Measurements from ENCODE around the gene ACTN4.

Gene ACTN4

DNA sequence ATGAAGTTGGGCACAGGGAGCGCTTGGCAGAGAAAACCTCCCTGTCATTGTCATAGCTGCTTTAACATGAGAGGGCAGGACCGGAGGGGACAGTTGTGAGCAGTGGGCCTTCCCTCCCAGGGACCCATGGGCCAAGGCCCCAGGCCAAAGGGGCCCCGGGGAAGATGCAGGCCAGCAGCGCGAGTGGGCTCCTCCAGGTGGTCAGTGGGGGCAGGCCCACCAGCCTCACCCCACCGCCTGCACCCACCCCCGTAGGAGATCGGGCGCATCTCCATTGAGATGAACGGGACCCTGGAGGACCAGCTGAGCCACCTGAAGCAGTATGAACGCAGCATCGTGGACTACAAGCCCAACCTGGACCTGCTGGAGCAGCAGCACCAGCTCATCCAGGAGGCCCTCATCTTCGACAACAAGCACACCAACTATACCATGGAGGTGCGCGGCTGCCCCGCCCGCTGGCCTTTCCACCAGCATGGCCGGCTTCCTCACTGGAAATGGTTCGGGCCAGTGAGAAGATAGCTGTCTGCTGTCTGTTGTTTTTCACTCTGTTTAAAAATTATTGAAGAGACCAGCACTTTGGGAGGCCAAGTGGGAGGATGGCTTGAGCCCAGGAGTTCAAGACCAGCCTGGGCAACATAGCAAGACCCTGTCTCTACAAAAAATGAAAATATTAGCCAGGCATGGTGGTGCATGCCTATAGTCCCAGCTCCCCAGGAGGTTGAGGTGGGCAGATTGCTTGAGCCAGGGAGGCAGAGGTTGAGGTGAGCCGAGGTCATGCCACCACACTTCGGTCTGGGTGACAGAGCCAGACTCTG is 78.2 kb downstream of the ACTN4 start:
- DNase-seq (ENCODE audit: low read depth), result no peak

DNA sequence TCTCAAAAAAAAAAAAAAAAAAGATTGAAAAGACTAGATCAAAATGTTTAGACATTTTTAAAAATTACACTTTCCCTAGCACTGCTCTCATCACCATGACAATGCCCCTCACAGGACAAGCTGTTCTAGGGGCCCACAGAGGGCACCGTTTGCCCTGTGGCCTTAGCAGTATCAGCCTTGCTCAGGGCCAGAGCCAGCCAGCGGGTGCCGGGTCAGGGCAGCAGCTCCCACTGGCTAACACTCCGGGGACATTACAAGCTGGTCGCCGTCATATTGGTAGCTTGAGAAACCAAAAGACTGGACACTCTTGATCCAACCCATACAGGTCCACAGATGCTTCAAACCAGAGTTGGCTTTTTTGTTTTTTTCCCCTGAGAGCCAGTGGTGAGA is 78.8 kb downstream of the ACTN4 start:
- DNase-seq (ENCODE audit: low read depth), result no peak

DNA sequence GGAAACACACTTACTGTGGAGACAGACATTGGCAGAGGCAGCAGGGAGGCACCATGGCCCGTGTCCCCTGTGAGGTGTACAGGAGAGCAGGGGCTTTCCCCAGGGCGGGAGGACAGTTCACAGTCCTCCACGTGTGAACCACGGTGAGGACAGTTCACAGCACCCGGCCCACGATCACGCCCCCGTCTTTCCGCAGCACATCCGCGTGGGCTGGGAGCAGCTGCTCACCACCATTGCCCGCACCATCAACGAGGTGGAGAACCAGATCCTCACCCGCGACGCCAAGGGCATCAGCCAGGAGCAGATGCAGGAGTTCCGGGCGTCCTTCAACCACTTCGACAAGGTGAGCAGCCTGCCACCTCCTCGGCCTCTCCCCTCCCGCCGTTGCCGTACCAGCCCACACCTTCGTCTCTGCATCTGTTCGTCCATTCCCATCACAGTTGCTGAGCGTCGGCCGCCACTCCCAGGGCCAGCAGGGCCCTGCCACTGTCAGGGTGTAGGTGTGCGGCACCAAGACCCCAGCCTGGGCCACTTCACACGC is 79.4 kb downstream of the ACTN4 start:
- DNase-seq (ENCODE audit: low read depth), result no peak

DNA sequence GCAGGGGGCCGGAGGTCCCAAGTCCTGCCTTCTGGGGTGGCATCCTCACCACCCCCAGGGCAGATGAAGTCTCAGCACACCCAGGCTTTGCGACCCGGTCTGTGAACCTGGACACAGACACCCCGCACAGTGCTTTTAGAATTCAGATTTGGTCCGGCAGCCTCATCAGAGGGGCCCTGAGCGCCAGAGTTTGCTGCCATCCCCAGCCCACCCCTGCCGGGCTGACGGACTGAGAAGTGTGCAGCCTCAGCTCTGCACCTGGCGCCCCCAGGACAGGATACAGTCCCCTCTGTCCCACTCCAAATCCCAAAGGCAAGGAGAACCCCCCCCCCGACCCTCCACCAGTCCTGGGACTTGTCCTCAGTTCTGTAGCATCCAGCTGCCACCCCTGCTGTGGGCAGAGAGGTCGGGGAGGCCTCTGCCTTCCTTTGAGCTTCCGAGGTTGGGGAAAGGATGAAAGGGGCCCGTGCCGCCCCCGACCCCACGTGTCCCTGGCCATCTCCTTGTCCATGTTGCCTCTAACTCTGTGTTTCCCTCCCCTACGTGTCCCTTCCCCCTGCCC is 79.9 kb downstream of the ACTN4 start:
- DNase-seq (ENCODE audit: low read depth), result no peak

DNA sequence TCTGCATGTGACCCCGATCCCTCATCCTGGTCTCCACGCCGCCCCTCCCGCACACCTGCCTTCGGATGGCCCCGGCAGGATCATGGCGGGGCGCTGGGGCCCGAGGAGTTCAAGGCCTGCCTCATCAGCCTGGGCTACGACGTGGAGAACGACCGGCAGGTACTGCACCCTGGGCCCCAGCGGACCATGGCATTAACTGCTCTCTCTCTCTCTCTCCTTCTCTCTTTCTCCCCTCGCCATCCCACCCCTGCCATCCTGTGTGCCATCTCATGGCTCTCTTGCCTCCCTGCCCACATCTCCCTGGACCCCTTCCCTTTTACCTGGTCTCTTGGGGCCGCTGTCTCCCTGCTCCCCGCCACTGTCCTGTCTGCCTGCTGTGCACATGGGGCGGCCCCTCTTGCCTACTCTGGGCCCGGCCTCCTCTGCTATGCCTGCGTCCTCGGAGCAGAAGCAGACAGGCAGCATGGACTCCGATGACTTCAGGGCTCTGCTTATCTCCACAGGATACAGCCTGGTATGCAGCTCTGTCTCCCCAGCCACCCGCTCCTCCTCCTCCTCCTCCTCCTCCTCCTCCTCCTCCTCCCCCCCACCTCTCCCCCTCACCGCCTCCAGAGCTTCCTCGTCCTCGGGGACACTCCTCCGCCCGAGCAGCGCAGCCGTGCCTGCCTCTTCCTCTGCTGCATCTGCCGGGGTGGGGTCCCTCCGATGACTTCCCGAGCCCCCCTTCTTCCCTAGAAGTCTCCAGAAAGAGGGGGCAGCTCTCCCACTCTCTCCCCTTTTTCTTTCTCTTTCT is 80.6 kb downstream of the ACTN4 start:
- no peak for DNase-seq (ENCODE audit: low read depth)

DNA sequence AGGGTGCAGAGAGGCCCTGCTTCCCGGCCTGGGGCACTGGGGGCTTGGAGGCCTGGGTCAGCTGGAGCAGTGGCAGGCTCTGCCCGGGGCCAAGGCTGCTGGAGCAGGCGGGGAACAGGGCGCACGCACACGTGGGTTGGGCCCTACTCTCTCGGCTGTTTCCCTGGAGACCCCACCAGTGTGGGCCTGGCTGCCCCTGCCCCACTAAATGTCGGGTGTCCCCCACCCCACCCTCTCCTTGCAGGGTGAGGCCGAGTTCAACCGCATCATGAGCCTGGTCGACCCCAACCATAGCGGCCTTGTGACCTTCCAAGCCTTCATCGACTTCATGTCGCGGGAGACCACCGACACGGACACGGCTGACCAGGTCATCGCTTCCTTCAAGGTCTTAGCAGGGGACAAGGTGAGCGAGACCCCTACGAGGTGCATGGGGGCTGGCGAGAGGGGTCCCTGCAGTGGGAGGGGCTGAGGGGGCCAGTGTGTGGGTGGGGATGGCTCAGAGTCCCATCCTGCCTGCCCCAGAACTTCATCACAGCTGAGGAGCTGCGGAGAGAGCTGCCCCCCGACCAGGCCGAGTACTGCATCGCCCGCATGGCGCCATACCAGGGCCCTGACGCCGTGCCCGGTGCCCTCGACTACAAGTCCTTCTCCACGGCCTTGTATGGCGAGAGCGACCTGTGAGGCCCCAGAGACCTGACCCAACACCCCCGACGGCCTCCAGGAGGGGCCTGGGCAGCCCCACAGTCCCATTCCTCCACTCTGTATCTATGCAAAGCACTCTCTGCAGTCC is 81.5 kb downstream of the ACTN4 start:
- no peak for DNase-seq (ENCODE audit: low read depth)

DNA sequence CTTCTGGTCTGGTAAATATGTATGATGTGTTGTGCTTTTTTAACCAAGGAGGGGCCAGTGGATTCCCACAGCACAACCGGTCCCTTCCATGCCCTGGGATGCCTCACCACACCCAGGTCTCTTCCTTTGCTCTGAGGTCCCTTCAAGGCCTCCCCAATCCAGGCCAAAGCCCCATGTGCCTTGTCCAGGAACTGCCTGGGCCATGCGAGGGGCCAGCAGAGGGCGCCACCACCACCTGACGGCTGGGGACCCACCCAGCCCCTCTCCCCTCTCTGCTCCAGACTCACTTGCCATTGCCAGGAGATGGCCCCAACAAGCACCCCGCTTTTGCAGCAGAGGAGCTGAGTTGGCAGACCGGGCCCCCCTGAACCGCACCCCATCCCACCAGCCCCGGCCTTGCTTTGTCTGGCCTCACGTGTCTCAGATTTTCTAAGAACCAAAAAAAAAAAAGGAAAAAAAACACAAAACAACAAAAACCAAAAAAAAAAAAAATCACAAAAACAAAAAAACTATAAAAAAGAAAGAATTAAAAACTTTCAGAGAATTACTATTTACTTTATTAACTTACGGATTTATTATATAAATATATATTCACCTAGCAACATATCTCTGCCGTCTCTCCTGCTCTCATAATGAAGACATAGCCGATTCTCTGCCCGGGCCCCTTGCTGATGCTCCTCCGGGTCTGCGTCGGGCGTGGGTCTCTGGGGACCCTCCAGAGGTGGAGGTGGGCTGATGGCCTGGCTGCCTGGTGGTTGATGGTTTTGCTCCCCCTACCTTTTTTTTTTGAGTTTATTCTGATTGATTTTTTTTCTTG is 82.4 kb downstream of the ACTN4 start:
- no peak for DNase-seq (ENCODE audit: low read depth)

DNA sequence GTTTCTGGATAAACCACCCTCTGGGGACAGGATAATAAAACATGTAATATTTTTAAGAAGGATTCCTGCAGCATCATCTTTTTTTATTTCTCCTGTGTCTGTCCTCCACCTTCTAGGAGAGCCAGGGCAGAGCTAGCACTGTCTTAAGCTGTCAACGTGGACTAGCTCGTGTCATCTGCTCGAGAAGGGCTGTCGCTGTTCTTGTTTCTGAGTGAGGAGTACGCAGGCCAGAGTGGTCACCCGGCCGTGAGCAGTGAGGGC is 83.0 kb downstream of the ACTN4 start:
- no peak for DNase-seq (ENCODE audit: low read depth)

DNA sequence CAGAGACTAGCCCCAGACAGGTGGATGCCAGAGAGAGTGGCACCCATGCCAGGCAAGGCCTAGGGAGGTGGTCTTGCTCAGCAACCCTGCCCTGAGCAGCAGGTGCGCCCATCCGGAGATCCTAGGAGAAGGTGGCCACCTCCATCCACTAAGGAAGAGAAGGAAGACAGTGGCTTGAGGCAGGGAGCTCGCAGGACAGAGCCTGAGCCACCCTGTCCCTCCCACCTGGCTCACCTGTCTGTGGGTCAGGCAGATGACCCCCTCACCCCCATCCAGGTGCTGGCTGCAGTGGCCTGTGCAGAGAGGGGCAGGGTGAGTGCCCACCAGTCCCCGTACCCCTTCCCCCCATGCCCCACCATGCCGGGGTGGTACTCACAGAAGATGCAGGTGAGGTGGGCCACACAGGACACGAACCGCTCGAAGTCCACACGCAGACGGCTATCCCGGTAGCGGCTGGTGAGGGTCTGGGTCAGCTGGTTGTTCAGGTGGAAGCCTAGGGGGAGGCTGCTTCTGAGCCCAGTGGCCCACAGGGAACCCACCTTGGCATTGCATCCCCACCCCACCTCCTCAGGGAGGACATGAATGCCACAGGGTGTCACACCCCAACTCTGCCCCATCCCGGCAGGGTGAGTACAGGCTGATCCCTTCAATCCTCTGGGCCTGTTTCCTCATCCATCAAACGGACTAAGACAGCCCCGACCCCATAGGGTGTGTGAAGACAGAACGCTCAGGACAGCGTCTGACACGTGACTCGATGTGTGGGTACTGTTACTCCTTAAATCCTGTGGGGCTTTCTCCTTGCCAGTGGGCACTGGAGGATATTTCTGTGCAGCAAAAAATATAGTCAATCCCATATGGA is 83.5 kb downstream of the ACTN4 start:
- no peak for DNase-seq (ENCODE audit: low read depth)

DNA sequence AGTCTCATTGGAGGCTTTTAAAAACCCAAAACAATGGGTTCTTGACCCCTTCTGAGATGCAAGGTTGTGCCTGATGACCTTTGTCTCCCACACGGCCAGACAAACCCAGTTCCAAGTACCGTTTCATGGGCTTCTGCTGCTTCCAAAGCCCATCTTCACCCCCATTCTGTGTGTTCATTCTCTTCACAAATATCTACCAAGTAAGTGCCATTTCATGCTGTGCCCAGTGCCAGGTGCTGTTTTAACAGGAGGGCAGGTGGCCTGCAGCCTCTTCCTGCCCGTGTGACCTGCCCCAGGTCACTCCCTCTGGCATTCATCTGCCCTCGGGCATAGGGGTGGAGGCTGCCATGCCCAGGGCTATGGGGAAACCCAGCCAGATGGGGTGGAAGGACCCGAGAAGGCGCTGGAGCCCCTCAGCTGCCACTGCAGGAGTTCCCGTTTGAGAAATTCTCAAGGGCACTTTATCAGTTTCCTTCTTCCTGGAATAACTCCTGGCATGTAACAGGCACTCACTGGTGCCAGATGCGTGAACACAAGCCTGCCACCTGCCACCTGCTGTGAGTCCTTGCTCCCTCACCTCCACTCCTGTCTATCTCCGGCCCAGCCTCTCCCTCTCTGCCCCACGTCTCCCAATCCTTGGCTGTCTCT is 84.3 kb downstream of the ACTN4 start:
- DNase-seq (ENCODE audit: low read depth), result no peak

DNA sequence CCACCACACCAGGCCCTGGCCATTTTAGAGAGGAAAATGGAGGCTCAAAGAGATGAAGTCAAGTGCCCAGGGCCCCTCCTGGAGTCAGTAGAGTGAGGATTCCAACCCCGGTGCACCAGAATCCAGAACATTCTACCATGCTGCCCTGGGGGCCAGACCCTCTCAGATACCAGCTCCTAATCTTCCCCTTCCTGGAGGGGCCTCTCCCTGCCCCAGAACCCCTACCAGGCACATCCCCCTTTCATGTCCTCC is 85.7 kb downstream of the ACTN4 start:
- DNase-seq (ENCODE audit: low read depth), result no peak

DNA sequence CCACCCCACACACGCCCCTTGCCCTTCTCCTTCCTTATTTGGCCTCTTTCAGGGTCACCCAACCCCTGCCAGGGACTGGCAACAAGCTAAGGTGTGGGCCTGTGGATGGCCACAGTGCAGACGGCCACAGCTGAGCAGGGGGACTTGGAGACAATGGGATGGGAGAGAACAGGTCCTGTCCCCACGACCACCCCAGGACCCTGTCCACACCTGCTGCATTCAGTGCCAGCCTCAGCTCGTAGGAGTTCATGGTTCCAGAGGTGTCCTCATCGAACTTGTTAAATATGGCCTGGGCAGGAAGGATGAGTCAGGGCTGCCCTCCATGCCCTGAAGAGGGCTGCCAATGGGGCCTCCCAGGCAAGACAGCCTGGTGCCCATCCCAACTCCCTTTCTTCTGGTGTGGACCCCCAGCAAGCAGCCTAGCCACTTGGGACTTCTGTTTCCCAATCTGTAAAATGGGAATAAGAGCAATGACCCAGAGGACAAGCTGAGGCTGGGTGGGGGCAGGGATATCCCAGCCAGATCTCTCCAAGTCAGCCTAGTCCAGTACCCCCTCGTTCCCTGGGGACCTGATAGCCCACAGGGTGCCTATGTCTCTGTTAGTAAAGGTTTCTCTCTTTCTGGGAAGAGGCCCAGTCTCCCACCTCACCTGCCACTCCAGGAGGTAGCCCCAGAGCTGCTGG is 86.2 kb downstream of the ACTN4 start:
- no peak for DNase-seq (ENCODE audit: low read depth)

DNA sequence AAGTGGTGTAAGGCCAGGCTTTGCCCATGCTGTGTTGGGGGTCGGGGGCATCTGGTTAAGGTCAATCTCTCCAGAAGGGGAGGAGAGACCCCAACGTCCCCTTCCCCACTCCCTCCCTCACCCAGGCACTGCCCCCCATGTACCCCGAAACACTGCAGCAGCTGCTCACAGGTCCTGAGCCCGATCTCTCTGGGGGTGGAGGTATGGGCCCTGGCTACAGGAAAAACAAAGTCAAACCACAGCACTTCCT is 86.7 kb downstream of the ACTN4 start:
- no peak for DNase-seq (ENCODE audit: low read depth)

DNA sequence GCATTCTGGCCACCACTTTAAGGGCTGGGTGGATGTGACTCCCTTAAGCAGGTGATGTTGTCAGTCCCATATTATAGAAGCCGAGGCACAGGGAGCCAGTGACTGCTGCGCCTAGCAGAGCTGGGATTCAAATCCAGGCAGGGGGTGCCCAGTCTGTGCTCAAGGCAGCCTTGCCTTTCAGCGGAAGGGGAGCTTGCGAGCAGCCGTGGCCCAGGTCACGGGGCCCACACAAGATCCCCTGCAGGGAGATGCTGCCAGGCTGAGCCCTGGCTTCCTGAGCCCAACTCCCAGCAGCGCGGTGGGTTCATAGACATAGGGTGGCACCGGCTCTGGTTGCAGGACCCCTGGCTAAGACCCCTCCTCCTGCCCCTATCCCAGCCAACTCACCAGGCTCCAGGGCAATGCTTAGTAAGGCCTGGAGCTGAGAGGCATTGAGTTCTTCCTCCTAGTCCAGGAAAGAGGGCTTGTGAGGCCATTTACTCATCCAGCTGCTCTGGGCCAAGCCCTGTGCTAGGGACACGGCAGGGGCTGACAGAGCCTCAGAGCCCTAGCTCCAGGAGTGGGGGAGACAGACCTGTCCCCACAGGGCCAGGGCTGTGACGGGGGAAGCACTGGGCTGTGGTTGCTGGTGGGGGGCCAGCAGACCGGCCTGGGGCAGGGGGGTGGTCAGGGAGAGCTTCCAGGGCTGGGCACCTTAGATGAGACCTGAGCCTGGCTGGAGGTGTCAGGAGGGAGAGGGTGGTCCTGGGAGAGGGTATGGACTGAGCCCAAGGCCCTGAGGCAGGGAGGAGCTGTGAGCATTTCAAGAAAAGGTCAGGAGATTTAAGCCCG is 87.2 kb downstream of the ACTN4 start:
- DNase-seq (ENCODE audit: low read depth), result no peak

DNA sequence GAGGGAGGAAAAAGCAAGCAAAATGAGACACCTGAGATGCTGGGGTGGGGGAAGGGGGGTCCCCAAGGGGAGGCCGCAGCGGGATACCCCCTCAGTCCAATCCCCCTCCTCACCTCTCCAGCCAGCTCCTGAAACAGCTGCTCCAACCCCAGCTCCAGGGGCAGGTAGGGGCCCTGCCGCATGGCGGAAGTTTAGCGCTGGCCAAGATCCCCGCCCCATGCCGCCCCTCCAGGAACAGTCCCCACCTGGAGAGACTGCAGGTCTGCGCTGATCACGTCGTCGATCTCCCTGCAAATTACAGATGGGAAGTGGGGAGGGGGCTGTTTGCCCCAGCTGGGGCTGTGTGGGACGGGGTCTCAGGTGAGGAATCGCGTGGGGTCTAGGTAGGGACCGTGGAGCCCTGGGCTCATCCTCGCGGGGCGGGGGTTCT is 87.8 kb downstream of the ACTN4 start:
- no peak for DNase-seq (ENCODE audit: low read depth)

DNA sequence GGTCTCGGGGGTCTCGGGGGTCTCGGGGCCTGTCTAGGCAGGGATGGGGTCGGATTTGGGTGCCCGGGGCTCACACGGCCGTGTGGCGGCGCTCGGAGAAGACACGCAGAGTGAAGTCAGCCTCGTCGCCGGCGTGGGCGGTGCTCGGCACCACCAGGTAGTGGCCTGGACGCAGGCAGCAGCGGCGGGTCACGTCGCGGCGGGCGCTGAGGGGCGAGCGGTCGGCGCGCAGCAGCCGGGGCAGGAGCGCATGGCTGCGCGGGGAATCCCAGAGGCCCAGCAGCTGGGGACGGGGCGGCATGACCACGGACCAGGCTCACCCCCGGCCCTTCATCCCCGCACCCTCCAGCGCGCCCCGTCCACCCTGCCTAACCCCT is 88.6 kb downstream of the ACTN4 start:
- DNase-seq (ENCODE audit: low read depth), result no peak

DNA sequence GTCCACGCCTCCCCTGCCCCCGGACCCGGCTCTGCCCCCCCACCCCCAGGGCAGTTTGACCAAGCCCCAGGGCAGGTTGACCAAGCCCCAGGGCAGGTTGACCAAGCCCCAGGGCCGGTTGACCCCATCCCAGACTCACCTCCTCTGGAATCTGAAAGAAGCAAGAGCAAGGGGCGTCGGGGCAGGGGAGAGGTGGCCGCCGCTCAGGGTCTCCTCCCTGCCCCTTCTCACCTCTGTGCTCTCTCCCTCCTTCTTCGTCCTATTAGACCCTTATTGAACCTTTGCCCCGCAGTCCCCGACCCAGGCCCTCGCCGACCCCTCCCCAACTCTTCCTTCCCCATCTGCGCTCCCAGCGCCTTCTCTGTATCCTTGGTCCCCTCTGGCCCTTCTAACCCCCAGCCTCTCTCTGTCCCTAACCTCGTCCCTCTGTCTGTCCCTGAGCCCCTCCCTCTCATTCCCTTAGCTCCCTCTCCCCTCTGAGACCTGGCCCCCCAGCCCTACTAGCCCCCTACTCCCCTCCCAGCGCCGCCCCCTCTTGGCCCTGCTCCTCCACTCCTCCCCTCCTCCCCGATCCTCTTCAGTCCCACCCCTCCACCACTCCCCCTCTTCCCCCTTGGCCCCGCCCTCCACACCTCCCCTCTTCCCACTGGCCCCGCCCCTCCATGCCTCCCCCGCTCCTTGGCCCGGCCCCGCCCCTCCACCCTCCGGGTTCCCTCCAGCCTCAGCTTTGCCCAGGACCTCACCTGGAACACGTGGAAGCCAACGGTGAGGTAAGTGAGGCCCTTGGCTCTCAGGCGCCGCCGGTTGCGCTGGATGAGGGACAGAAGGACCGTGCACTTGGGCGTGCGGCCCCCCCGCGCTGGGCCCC is 89.2 kb downstream of the ACTN4 start:
- DNase-seq (ENCODE audit: low read depth), result no peak

DNA sequence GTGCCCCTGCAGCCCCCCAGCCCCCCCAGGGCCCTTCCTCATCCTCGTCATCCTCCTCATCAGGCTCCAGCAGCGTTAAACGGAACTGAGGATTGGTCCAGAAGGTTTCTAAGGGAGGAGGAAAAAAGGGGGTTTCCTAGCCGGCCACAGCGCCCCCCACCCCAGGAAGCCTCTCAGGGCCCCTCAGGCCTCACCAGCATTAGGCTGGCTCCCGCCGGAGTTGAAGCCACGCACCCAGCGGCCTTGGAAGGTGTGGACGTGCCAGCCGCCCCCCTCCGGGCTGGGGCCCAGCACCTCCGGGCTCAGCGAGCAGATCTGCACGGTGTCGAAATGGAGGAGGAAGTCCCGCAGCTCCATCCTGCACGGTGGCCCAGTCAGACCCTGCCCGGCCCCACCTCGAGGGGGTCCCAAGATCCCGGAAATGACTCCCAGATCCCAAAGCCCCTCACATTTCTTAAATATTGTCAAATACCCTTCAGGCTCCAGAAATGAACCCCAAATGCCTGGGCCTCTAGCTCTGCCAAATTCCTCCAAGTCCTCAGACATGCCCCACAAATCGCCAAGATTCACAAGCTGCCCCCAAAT is 89.9 kb downstream of the ACTN4 start:
- DNase-seq (ENCODE audit: low read depth), result no peak

Measured in stromal cell of bone marrow (primary cell).